Sigmoid colon (tissue), 7 donors: ENCODE data around the gene NCCRP1. TPM values are rescaled to one million over a fixed set of nuclear protein-coding genes. Genes with fewer than 3 reads are reported as not detected.
"Not testable (repeated sequence)": the region's sequence is repeated elsewhere in the genome, so short reads cannot be mapped to it uniquely, and the experiment has no call there.

Experiments
- DNase-seq: peaks from one replicate; pipeline ENCODE4 v3.0.0-alpha.2; 2019
- H3K27ac ChIP-seq, 4 donors: fragments of 200-600 bp; sonication (generic); one replicate each; pipeline ENCODE4 v1.5.1; 2016 to 2019; ENCODE audit warnings: mild to moderate bottlenecking in 1 of 4
- H3K27me3 ChIP-seq, 3 donors: fragments of 200-600 bp; sonication (generic); one replicate each; pipeline ENCODE4 v1.5.1; 2019; ENCODE audit warnings: mild to moderate bottlenecking in 1 of 3
- H3K36me3 ChIP-seq, 4 donors: fragments of 200-600 bp; sonication (generic); one replicate each; pipeline ENCODE4 v1.5.1; 2016 to 2019
- H3K4me1 ChIP-seq, 4 donors: fragments of 200-600 bp; sonication (generic); one replicate each; pipeline ENCODE4 v1.5.1; 2017 to 2019
- H3K4me3 ChIP-seq, 4 donors: fragments of 200-600 bp; sonication (generic); one replicate each; pipeline ENCODE4 v1.5.1; 2017 to 2019; ENCODE audit warnings: mild to moderate bottlenecking in 2 of 4, moderate library complexity in 1 of 4
- H3K9me3 ChIP-seq, 4 donors: fragments of 200-600 bp in 3 of 4; sonication (generic) in 3 of 4; one replicate each; pipeline versions ENCODE4 v1.5.1 to v1.6.1; 2013 to 2019
- CTCF ChIP-seq, 4 experiments: fragments of 450-650 bp in 3 of 4; fragments of 200-600 bp in 1 of 4; IDR thresholded peaks; one replicate each; pipeline ENCODE4 v1.5.1; 2016 to 2019; ENCODE audit warnings: antibody characterized with exemption in 4 of 4, mild to moderate bottlenecking in 3 of 4, moderate library complexity in 2 of 4
- EP300 ChIP-seq, 4 donors: sonication (generic); formaldehyde crosslinking; IDR thresholded peaks; one replicate each; pipeline ENCODE4 v1.6.1; 2017; ENCODE audit warnings: antibody characterized with exemption in 4 of 4
- POLR2A ChIP-seq, 2 donors: fragments of 450-650 bp; IDR thresholded peaks; one replicate each; pipeline ENCODE4 v1.6.1; 2016; ENCODE audit warnings: antibody characterized with exemption in 2 of 2, mild to moderate bottlenecking in 2 of 2, moderate library complexity in 2 of 2
- POLR2AphosphoS5 ChIP-seq, 4 donors: sonication (generic); formaldehyde crosslinking; IDR thresholded peaks; one replicate each; pipeline ENCODE4 v1.6.1; 2017; ENCODE audit warnings: antibody characterized with exemption in 4 of 4
- WGBS, 2 donors: extraction: QIAGEN DNeasy Blood & Tissue Kit; methylation state at CpG; one replicate each; pipeline ENCODE4 v1.1.7; 2013; 5-methylcytosine and 5-hydroxymethylcytosine counted together
- intact Hi-C: fragments of 100-400 bp; cut with DNase I; formaldehyde crosslinking; loops from one replicate; pipeline ENCODE4 v1.15.1; 2023
- polyA plus RNA-seq, 3 donors: library from polyadenylated mRNA; stranded (reverse); fragments of 200-250 nt; gene quantifications; one replicate each; pipeline ENCODE4 v1.2.3, GENCODE V29; 2013
- total RNA-seq, 4 donors: library from RNA; depleted of rRNA; stranded (reverse); fragments of >200 nt; gene quantifications; one replicate each; pipeline ENCODE4 v1.1.0, GENCODE V29; 2016
- donor health status: healthy with polysubstance abuse.
- donor health status: Bipolar disorder and iron deficiency.
- donor health status: healthy.

Gene NCCRP1
- total and polyA plus RNA-seq, 7 donors = 0.41 to 0.60 (median 0.52) TPM; not detected in 4

GRCh38 chr19:39212375-39212742 is 15.6 kb downstream of the NCCRP1 start:
- H3K9me3 ChIP-seq = peaks cover 0 to 7% (median 3%) of the 10 kb centered on the region in 4 donors
- no peak for DNase-seq
- H3K36me3 ChIP-seq = no peaks in the 10 kb centered on the region
- no peak overlapping the region for H3K27ac ChIP-seq
- peaks cover 0 to 9% (median 0%) of the 10 kb centered on the region in 3 donors for H3K27me3 ChIP-seq
- WGBS, 2 donors = 17 to 27% methylated on average over 8 of the region's 8 CpGs
- no peaks in the 10 kb centered on the region for H3K4me1 ChIP-seq
- TF ChIP-seq CTCF (IDR thresholded peaks at IDR 0.05) (no peak), POLR2A (IDR thresholded peaks at IDR 0.05) (no peak), EP300 (IDR thresholded peaks at IDR 0.05) (no peak), POLR2AphosphoS5 (IDR thresholded peaks at IDR 0.05) (no peak)
- no peak overlapping the region for H3K4me3 ChIP-seq
- intact Hi-C loops = no loop called here

GRCh38 chr19:39215323-39215722 is 18.6 kb downstream of the NCCRP1 start:
- intact Hi-C loops, DNase-seq: not testable (repeated sequence)
- 87 to 88% methylated on average over 3 of the region's 3 CpGs for WGBS, 2 donors

GRCh38 chr19:39217094-39217493 is 20.3 kb downstream of the NCCRP1 start:
- Histone ChIP-seq H3K27ac (no peak overlapping the region), H3K9me3 (peaks cover 0 to 7% (median 3%) of the 10 kb centered on the region in 4 donors), H3K4me1 (no peaks in the 10 kb centered on the region), H3K36me3 (no peaks in the 10 kb centered on the region), H3K4me3 (no peak overlapping the region), H3K27me3 (peaks cover 0 to 24% (median 0%) of the 10 kb centered on the region in 3 donors)
- no peak for DNase-seq
- no peak for TF ChIP-seq CTCF (IDR thresholded peaks at IDR 0.05)
- no peak for TF ChIP-seq POLR2AphosphoS5 (IDR thresholded peaks at IDR 0.05)
- no peak for TF ChIP-seq POLR2A (IDR thresholded peaks at IDR 0.05)
- no peak for TF ChIP-seq EP300 (IDR thresholded peaks at IDR 0.05)
- whole genome bisulfite sequencing, 2 donors = 84 to 92% methylated on average over 5 of the region's 5 CpGs
- intact Hi-C loops = no loop called here

More at GRCh38 chr19:39215323-39215722, 18.6 kb downstream of the NCCRP1 start:
- peaks cover 0 to 24% (median 0%) of the 10 kb centered on the region in 3 donors for H3K27me3 ChIP-seq
- not testable (repeated sequence) for H3K36me3 ChIP-seq, H3K4me3 ChIP-seq, H3K27ac ChIP-seq, H3K4me1 ChIP-seq, H3K9me3 ChIP-seq

- intact Hi-C loops = no loop called here
- 82 to 87% methylated on average over 15 of the region's 15 CpGs for WGBS, 2 donors
- H3K9me3 ChIP-seq = peaks cover 0 to 7% (median 3%) of the 10 kb centered on the region in 4 donors
- no peak for TF ChIP-seq CTCF (IDR thresholded peaks at IDR 0.05)
- TF ChIP-seq POLR2AphosphoS5 (IDR thresholded peaks at IDR 0.05) = no peak
- TF ChIP-seq POLR2A (IDR thresholded peaks at IDR 0.05) = no peak
- no peak for TF ChIP-seq EP300 (IDR thresholded peaks at IDR 0.05)
- no peaks in the 10 kb centered on the region for H3K4me1 ChIP-seq
- no peak overlapping the region for H3K27ac ChIP-seq
- no peaks in the 10 kb centered on the region for H3K36me3 ChIP-seq
- no peak overlapping the region for H3K4me3 ChIP-seq
- H3K27me3 ChIP-seq = peaks cover 0 to 36% (median 0%) of the 10 kb centered on the region in 3 donors
- DNase-seq = no peak
Measured at GRCh38 chr19:39218230-39219007, 21.7 kb downstream of the NCCRP1 start.

GRCh38 chr19:39219108-39219507 is 22.3 kb downstream of the NCCRP1 start:
- H3K27ac ChIP-seq, intact Hi-C loops, H3K9me3 ChIP-seq, H3K4me1 ChIP-seq, H3K4me3 ChIP-seq, DNase-seq, H3K36me3 ChIP-seq: not testable (repeated sequence)
- H3K27me3 ChIP-seq = peaks cover 0 to 43% (median under 1%) of the 10 kb centered on the region in 3 donors
- WGBS, 2 donors = 42 to 66% methylated on average over 10 of the region's 10 CpGs
